8988T (cell line): Measurements from ENCODE around the gene GHRH.

Source experiments
- DNase-seq: peaks from one replicate; pipeline ENCODE4 v3.0.0; 2011

The GHRH gene

DNA sequence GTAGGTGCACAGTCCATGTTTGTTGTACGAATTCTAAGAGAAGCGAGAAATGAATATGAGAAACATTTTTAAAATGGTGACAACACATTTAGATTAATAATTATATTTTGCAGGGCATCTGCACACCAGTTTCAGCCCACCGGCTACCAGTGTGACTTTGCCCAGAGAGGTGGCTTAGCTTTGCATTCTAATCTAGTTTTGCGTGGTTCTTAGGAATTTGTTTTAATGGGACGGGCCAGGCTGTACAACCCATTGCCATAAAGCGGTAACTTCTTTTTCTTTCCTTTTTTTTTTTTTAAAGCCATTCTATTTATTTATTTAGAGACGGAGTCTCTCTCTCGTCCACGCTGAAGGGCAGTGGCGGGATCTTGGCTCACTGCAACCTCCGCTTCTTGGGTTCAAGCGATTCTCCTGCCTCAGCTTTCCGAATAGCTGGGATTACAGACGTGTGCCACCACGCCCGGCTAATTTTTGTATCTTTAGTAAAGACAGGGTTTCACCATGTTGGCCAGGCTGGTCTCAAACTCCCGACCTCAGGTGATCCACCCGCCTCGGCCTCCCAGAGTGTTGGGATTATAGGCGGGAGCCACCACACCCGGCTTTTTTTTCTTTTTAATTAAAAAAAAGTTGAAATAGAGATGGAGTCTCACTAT is 28.7 kb upstream of the GHRH start:
- no peak for DNase-seq

DNA sequence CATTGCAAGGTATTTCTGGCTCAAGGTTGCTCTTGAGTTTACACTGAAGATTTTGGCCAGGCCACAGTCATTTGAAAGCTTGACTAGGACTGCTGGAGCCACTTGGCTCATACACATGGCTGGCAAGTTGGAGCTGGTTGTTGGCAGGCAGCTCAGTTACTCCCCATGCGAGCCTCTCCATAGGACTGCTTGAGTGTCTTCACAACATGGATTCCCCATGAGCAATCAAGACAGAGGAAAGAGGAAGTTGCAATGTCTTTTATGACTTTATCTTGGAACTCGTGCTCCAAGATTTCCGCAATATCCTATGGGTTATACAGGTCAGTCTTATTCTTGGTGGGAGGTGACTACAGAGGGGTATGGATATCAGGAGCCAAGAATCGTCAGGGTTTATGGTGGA is 26.5 kb upstream of the GHRH start:
- DNase-seq: no peak

DNA sequence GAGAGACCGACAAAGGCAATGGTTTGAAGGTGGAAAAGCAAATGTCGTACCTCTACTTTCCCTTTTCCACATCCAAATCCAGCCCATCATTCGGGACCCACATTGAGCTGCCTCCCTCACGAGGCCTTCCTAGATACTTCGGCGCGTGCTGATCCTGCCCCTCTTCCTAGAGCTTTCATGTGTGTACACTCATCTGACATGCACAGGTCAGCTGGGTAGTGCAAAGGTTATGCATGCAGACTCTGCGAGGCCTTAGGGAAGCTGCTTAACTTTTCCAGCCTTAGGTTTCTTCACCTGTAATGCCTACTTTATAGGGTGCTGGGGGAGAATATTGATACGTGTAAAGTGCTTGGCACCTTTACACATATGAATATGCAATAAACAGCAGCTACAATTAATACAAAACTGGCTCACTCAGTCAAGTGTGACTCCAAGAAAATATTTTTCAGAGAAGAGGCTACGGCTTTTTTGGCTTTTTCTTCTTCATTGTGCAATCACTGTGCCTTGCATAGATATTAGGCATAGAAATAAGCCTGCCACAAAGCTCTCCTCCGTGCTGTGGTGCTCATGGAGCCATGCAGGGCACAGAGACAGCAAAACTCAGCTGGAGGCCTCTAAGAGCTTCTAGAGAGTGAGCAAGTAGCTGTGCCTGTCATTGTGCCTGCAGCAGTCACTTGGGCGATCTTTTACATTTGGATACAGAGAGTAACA is 24.2 kb upstream of the GHRH start:
- no peak for DNase-seq

DNA sequence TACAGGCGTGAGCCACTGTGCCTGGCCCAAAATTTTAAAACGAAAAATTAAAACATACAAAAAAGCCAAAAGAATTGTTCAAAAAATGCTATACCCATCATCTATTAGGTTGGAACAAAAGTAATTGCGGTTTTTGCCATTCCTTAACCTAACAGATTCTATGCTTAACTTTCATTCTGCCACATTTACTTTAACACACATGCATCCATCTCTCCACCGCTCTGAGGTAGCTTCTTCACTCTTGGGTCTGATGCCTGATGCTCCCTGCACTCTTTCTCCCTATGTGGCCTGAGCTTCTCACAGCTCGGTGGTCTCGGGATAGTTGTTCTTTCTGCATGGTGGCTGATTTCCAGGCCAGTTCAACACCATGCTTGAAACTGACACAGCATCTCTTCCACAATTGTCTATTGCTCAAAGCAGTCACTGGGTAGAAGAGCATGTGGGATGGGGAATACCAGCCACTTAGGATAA is 23.1 kb upstream of the GHRH start:
- no peak for DNase-seq

DNA sequence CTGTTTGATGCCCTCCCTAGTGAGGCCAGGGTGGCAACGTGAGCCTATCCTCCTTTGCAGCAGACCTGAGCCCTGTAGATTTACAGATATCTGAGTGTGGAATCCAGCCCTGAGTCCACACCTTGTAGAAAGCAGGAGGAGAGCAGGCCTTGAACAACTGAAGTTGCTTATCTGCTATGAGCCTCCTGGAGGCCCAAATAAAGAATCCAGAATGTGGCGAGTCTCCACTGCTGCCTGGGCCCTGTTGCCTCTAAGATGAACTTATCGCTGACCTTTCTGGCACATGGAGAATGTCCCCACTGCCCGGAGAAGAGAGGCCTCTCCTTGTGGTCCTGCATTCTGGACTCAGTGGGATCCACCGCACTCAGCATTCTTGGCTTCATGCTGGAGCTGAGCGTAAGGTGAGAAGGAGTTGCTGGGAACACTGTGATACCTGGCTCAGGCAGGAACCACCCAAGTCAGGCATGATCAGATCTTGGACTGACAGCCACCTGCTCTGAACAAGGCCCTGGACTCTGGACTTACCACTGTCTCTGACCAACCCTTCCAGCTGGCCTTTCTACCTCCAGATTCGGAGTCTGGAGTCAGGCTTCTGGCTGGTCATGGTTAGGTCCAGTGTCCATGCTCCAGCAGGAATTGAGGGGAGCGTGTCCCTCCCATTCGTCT is 22.0 kb upstream of the GHRH start:
- DNase-seq: no peak

DNA sequence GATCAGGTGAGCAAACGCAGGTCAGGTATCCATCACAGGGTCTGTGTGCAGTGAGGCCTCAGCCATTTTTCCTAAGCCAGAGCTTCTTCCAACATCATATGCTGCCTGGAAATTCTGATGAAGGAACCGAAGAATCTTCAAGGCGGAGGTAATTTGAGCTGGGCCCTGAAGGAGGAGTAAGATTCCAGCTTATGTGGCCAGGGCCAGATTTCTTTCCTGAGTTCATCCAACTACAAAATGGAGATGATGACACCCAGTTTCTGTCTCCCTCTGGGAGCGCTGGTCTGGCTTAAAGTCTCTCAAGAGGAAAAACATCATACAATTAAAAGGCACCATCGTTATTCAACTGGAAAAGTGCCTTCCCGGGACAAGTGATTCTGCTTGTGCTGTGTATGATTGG is 20.9 kb upstream of the GHRH start:
- no peak for DNase-seq

DNA sequence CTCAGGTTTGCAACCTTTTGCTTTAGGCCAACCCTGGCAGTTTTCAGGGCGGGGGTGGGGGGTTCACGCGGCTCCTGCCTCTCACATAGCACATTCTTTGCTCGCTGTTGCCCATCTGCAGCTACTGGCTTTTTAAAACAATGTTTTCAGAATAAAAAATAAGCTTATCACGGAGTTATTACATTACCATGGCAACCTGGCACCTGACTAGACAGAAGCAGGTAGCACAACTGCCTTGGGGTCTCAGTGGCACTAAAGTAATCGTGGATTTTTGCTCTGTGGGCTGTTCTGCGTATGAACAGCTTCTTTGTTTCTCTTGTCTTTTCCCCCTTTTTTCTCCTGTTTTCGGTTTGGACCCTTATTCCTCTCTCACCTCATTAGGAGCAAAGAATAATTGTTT is 18.8 kb upstream of the GHRH start:
- no peak for DNase-seq

DNA sequence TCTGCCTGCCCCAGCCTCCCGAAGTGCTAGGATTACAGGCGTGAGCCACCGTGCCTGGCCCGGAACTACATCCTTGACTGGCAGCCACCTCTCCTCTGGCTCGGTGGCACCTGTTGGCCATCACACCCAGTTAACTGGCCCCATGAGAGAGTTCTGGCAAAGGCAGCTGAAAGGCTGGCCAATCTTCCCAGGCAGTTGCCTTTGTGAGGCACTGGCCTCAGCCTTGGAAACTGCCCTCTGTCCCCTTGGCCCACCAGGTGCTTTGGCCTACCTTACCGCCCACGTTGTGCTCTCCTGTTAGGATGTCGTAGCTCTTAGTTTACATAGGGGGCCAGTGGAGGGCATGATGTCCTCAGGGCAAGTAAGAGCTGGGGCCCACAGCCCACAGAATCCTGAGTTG is 18.2 kb upstream of the GHRH start:
- no peak for DNase-seq

DNA sequence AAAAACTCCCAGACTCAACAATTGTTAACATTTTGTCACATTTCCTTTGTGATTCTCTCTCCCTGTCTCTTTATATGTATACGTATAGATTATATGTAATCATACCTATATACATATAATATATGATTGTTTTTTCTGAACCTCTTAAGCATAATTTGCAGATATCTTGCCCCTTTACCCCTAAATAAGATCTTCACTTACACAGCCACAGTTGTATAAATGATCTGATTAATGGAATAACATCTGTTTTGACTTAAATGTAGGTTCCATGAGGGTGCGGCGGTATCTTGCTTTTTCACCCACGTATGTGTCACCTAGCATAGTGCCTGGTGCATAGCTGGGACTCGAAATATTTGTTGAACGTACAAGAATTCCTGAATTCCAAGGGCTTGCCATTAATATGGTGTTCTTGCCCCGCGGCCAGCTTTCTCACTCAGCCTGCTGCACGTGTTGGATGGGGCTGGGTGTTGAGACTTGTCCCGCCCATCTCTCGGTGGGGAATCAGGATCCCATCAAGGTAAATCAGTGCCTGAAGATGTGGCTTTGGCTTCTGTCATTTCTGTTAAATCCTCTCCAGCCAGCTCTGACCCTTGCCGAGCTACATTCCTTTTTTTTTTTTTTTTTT is 17.5 kb upstream of the GHRH start:
- DNase-seq: no peak

DNA sequence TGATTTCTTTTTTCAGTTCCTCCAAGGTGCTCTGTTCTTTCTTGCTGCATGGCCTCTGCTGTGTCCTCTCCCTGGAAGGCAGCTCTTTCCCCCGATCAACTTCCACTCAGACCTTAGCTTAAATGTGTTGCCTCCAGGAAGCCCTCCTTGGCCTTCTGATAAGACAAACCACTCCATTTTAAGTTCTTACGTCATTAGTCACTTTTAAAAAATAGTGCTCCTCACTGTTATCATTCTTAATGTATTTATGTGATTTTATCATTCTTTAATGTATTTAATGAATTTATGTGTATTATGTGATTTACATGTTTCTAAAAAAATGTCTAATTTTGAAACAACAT is 15.6 kb upstream of the GHRH start:
- no peak for DNase-seq

DNA sequence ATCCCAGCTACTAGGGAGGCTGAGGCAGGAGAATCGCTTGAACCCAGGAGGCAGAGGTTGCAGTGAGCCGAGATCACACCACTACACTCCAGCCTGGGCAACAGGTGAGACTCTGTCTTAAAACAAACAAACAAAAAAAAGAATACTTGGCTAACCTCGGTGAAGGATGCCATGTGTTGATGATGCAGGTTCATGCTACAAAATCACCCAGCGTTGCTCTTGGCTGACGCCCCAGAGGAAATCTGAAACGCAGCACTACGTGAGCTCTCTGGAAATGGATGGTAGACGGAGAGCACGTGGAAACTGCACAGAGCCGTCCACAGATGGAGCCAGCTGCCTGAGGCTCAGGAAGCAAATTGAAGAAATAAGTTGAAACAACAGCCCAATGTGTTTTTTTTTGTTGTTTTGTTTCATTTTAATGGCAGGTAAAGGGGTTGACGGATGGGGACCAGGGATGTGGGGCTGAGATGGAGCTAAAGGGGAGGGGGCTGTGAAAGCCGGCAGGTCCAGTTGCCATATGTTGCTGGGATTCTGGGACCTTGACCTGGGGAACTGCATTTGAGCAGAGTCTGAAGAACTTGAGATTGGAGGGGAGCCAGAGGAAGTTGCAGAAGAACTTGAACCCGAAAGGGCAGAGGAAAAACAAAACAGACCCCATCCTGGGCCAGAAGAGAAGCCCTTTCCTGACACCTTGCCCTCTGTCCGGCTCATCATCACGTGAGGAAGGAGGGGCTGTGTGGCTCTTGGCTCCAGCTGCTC is 15.1 kb upstream of the GHRH start:
- DNase-seq: no peak

DNA sequence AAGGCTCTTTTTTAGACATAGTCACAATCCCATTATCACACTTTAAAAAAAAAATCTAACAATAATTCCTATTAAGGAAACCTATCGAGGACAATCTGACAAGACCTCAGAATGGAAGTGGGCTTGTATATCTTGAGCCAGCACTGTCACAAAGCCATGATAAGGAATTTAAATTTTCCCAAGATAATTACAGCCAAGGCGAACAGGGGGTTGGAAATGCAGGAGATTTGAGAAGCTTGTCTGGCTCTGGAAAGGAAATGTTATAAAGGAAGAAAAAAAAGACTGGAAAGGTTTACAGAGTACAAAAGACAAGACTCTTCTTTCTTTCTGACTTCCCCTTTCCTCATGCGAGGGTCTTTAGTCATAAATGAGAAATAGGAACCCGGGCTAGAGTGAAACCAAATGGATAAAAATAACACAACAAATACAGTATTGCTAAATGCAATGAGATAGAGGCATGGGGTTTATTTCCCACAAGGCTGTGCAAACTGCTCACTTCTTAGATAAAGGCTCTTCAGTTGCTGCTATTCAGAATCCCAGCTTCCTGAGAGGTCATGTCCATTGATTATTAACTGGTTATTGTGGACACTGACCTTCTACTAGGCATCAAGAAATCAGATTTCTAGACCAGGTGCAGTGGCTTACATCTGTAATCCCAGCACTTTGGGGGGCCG is 13.4 kb upstream of the GHRH start:
- DNase-seq: no peak

DNA sequence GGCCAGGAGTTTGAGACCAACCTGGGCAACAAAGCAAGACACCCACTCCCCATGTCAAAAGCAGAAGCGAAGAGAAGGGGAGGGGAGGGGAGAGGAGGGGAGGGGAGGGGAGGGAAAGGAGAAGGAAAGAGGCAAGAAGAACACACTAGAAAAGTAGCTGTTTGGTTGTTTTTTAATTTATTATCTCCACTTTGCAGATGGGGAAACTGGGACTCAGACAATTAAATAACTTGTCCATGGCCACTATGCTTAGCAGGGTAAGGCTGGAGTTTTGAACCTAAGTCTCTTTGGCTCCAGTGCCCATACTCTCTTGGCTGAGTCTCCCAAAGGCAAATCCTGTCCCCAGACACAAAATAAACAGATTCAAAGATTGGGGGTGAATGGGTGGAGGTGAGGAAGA is 12.4 kb upstream of the GHRH start:
- no peak for DNase-seq

DNA sequence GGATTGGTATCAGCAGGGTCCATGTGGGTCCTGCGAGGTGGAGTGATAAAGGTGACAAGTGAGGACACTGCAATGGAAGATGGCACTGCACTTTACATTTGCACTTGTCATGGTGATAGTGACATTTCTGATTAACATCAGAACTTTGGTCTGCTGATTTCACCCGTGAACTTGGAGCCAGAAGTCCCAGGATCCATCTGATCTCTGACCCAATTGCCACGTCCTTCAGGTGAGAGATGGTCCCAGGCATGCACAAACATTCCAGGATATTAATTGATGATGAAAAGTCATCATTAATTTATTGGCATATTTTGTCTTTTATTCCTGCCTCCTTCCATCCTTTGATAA is 9.8 kb upstream of the GHRH start:
- no peak for DNase-seq

DNA sequence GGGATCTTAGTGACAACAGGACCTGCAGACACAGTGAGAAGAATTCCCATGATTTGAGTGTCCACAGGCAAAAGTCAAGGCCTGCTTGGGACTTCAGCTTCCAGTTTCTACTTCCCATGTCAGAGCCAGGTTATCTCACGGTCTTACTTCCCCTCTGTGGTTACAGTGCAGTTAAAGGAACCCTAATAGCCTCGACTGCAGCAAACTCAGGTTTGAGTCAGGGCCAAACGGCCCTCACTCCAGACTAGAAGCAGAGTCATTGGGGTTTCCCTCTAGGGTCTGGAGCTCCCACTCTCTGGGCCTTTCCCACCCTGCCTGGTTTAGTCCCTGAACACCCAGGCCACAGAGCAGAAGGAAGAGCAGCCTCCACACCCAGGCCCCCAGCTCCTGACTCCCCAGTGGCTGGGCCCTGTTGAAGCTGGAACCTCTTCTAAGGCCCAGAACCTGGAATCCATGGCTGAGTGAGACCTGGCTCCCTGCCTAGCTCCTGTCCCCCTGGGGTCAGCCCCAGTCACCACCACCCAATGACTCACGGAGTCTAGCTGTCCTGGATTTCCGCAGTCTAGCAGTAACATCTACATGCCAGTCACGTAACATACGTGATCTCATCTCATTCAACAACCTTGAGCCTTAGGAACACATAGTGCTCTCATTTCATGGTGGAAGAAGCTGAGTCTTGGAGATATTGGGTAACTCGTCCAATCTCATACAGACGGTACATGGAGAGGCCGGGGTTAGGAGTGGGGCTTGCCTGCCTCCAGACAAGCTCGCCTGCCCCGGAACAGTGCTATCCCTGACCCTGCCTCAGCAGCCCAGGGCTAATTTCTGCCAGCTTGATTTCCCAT is 9.2 kb upstream of the GHRH start:
- no peak for DNase-seq

DNA sequence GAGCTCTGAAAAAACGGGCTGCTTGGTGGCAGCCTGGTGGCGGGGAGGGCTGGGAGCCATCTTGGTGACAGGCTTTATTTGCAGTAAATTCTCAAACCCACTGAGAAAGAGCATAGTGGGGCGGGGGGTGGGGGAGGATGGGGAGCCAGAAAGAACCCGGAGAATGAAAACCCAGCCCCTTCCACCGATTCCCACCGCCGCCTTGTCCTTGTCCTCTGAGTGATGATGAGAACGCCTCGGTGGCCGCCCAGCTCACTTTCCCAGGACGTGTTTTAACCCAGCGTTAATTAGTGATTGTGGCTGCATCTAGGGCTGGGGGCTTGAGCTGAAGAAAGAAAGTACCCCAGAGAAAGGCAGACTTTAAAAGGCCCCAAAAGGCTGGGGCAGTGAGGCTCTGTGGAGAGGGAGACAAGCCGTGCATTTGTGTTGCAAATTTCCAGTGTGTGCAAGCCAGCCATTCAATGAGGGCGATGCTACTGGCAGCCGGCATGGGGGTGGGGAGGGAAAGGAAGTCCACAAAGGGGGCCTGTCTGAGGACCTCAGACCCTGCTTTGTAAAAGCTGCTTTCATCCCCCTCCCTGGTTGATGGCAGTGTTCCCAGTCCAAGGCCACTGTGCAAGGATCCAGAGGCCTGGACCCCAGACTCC is 6.2 kb upstream of the GHRH start:
- no peak for DNase-seq

DNA sequence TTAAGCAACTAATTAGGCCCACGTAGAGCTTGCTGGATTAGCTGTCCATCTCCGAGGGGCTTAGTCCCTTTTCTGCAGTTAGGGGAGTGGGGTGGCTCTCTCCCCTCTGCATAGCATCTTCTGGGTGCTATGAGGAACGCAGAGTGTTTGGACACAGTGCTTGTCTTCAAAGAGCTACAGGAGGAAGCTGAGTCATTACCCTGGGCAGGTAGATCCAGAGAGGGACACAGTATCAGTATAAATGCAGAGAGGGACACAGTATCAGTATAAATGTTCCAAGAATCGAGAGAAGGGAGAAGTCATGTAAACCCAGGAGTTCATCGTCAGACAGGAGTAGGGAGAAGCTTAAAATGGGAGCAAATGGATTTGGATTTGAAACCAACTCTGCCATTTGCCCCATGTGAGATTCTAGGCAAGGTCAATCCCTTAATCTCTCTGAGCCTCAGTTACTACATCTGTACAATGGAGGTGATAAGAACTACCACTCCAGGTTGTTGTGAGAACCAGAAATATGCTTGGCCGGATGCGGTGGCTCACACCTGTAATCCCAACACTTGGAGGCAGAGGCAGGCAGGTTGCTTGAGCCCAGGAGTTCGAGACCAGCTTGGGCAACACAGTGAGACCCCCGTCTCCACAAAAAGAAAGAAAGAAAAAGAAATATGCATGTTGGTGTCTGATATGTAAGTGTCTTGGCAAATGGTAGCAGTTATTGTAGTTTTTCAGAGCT is 5.5 kb upstream of the GHRH start:
- DNase-seq: no peak

DNA sequence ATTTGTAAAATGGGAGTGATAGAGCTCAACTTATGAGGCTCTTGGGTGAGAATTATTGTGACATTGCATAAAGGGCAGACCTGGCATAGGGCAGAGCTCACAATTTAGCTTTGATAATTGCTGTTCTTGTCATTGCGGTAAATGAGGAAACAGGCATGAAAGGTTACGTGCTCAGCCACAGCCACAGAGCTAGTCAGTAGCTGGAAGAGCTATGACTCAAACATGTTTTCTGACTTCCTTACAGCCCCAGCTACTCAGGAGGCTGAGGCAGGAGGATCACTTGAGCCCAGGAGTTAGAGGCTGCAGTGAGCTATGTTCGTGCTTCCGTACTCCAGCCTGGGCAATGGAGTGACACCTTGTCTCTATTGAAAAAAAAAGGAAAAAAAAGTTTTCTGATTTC is 3.5 kb upstream of the GHRH start:
- DNase-seq: no peak

DNA sequence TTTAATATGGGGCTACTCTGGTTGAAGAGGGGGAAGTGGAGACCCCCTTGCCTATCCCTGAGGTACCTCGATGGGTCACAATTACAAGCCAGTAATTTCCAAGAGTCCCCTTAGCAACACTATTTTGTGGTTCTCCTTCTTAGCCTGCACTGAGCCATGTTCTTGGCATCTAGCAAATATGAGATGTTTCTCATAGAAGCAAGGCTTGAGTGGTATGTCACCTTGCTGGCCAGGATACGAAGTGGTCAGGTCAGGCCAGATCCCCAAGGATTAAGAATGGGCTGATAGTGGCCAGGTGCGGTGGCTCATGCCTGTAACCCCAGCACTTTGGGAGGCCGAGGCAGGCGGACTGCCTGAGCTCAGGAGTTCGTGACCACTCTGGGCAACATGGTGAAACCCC is 2.1 kb upstream of the GHRH start:
- DNase-seq: no peak

DNA sequence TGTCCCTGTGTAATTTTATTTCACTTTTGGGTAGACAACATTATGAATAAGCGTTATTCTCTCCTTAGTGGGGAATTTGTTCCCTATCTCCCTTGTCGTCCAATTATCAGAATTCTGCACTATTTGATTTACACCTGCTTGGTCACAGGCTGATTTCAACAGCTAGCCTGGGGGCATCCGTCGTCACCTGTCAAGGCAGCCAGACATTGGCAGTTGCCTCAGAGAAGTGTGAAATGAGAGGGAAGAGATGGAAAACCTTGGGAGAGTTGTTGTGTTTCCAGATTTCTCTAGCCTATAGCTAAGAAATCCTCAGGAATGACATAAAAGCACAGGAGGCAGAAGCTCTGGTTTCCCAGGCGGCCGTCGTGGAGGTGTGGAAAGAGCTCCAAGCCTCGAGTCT is 891 bp upstream of the GHRH start:
- no peak for DNase-seq

DNA sequence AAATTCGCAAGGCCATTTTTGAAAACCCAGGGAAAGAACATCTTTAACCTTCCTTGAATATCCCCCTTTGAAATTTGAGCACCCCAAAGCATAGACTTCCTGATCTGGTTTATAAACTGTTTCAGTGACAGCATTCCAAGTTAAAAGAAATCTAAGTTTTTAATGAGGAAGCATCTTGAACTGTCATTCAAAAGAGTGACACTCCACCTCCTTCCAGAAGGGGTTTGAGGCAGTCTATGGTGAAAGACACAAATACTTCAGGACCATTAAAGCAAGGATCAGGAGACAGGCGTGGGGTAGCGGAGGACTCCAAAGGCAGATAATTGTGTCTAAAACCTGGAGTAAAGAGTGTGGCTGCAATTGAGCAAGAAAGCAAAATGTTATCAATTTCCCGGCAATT is 691 bp downstream of the GHRH start:
- DNase-seq: no peak
